HG03521 (cell line): ENCODE measurements around the gene VPS18.
A peak's percentile ranks its signal among the peaks of the same experiment; 100 is the strongest.

Source experiments
- ATAC-seq: cut with Tn5 transposase; IDR thresholded peaks from one replicate; pipeline ENCODE4 v1.9.1; 2021; ENCODE audit warnings: mild to moderate bottlenecking, moderate library complexity; ENCODE audit not compliant: unreplicated experiment

Gene VPS18

GRCh38 chr15:40870716-40871115 is 23.5 kb upstream of the VPS18 start:
- ATAC-seq = no peak

GRCh38 chr15:40871749-40872617 is 22.3 kb upstream of the VPS18 start:
- ATAC-seq = no peak

- no peak for ATAC-seq
These were observed 21.2 kb upstream of the VPS18 start for GRCh38 chr15:40872791-40873693.

- ATAC-seq = peak; percentile 35
These were observed 20.3 kb upstream of the VPS18 start, which contains the start of gene RHOV for GRCh38 chr15:40873694-40874561. Gene RHOV, minus strand, starts transcription at chr15:40874234. Its CDS starts 95 bp downstream, at chr15:40874139.

GRCh38 chr15:40875991-40876730 is 18.1 kb upstream of the VPS18 start:
- ATAC-seq = no peak

GRCh38 chr15:40877694-40878093 is 16.6 kb upstream of the VPS18 start:
- no peak for ATAC-seq

GRCh38 chr15:40878785-40879184 is 15.5 kb upstream of the VPS18 start:
- no peak for ATAC-seq

- no peak for ATAC-seq
These were observed 14.6 kb upstream of the VPS18 start for GRCh38 chr15:40879609-40880008.

- ATAC-seq = no peak
These were observed 12.9 kb upstream of the VPS18 start for GRCh38 chr15:40881351-40881750.

- no peak for ATAC-seq
These were observed 7.7 kb upstream of the VPS18 start for GRCh38 chr15:40886586-40886985.

GRCh38 chr15:40889112-40889511 is 5.1 kb upstream of the VPS18 start:
- ATAC-seq = no peak

GRCh38 chr15:40891138-40891537 is 3.1 kb upstream of the VPS18 start:
- ATAC-seq = no peak

- no peak for ATAC-seq
These were observed 2.3 kb upstream of the VPS18 start for GRCh38 chr15:40891810-40892446.

- no peak for ATAC-seq
These were observed 1.7 kb upstream of the VPS18 start for GRCh38 chr15:40892447-40893012.

- no peak for ATAC-seq
These were observed 1.1 kb upstream of the VPS18 start for GRCh38 chr15:40893019-40893670.

GRCh38 chr15:40894681-40895448 is 615 bp downstream of the VPS18 start:
- peak; percentile 35 for ATAC-seq

GRCh38 chr15:40899536-40900207 is 5.4 kb downstream of the VPS18 start:
- ATAC-seq = no peak
